GM18507 (cell line): ENCODE data around the gene GALNT17.
"Not testable (repeated sequence)": the region's sequence is repeated elsewhere in the genome, so short reads cannot be mapped to it uniquely, and the experiment has no call there.

Source experiments
- DNase-seq: peaks from one replicate; pipeline ENCODE4 v3.0.0; 2011; ENCODE audit warnings: low read depth; ENCODE audit not compliant: insufficient read length; ENCODE audit errors: extremely low spot score
- FAIRE-seq: peaks from 2 replicates; lab custom pipeline; 2011; peaks lifted over from hg19 to GRCh38; lab: Jason Lieb, UNC

GALNT17 gene

GRCh38 chr7:71630516-71630915, 498.6 kb downstream of the GALNT17 start:
- no peak for FAIRE-seq
- no peak for DNase-seq

- DNase-seq (no peak), FAIRE-seq (no peak)
These were observed 501.6 kb downstream of the GALNT17 start for GRCh38 chr7:71633551-71634008.

GRCh38 chr7:71635849-71636248, 503.9 kb downstream of the GALNT17 start:
- DNase-seq, FAIRE-seq: not testable (repeated sequence)

- no peak for DNase-seq
- no peak for FAIRE-seq
These were observed 504.4 kb downstream of the GALNT17 start for GRCh38 chr7:71636329-71636728.

GRCh38 chr7:71637578-71637977, 505.6 kb downstream of the GALNT17 start:
- FAIRE-seq, result no peak
- DNase-seq, result no peak

GRCh38 chr7:71638108-71638507, 506.2 kb downstream of the GALNT17 start:
- DNase-seq (no peak), FAIRE-seq (no peak)

GRCh38 chr7:71639382-71640085, 507.6 kb downstream of the GALNT17 start:
- DNase-seq (no peak), FAIRE-seq (no peak)

- not testable (repeated sequence) for FAIRE-seq
These were observed 511.1 kb downstream of the GALNT17 start for GRCh38 chr7:71643031-71643430.

GRCh38 chr7:71645836-71646235, 513.9 kb downstream of the GALNT17 start:
- FAIRE-seq (no peak), DNase-seq (no peak)

More at GRCh38 chr7:71643031-71643430, 511.1 kb downstream of the GALNT17 start:
- DNase-seq, result not testable (repeated sequence)

GRCh38 chr7:71649812-71650211, 517.9 kb downstream of the GALNT17 start:
- FAIRE-seq (no peak), DNase-seq (no peak)

GRCh38 chr7:71650653-71651337, 518.9 kb downstream of the GALNT17 start:
- FAIRE-seq, result no peak

GRCh38 chr7:71652510-71652909, 520.6 kb downstream of the GALNT17 start:
- DNase-seq, result no peak
- no peak for FAIRE-seq

More at GRCh38 chr7:71650653-71651337, 518.9 kb downstream of the GALNT17 start:
- no peak for DNase-seq

GRCh38 chr7:71657386-71657785, 525.4 kb downstream of the GALNT17 start:
- DNase-seq (no peak), FAIRE-seq (no peak)

- FAIRE-seq, result no peak
- no peak for DNase-seq
These were observed 527.7 kb downstream of the GALNT17 start for GRCh38 chr7:71659622-71660021.

GRCh38 chr7:71661671-71662224, 529.8 kb downstream of the GALNT17 start:
- no peak for DNase-seq
- no peak for FAIRE-seq

- FAIRE-seq, result no peak
- no peak for DNase-seq
These were observed 533.8 kb downstream of the GALNT17 start for GRCh38 chr7:71665716-71666115.

- DNase-seq (no peak), FAIRE-seq (no peak)
These were observed 536.6 kb downstream of the GALNT17 start for GRCh38 chr7:71668572-71668971.

GRCh38 chr7:71679480-71679879, 547.5 kb downstream of the GALNT17 start:
- FAIRE-seq (no peak), DNase-seq (no peak)

- DNase-seq, result no peak
- FAIRE-seq, result no peak
These were observed 550.2 kb downstream of the GALNT17 start for GRCh38 chr7:71682181-71682580.
